GM18511 (cell line): ENCODE results near the gene NET1.

Source experiments
- ATAC-seq: cut with Tn5 transposase; IDR thresholded peaks from one replicate; pipeline ENCODE4 v1.9.1; 2021; ENCODE audit warnings: mild to moderate bottlenecking, moderate library complexity; ENCODE audit not compliant: unreplicated experiment

Gene NET1

DNA sequence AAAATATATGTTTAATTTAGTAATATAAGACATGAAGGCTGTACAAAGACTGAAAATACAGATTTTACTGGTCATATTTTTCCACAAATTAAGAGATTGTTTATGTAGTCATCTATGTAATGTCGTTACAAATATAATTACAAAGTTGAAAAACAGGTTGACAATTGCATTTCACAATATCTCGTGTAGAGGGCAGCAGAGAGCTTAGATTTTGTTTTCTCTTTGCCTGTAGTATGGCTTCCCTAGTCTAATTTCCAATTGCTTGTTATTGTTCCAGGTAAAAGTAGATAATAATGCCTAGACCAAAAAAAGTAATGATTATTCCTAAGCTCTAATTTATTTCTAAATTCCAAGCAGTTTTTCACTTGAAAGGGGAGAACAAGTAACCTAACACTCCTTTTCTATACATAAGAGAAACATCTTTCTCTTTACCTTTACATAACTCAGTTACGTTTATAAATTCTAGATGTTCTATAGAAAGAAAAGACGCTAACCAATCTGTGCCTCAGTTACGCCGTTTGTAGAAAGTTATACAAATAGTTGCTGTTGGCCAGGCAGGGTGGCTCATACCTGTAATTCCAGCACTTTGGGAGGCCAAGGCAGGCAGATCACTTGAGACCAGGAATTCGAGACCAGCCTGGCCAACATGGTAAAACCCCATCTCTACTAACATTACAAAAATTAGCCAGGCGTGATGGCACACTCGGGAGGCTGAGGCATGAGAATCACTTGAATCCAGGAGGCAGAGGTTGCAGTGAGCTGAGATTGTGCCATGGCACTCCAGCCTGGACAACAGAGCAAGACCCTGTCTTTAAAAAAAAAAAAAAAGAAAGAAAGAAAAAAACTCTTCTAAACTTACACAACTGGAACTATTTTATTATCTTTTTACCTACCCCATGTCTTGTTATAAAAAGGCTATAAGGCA is 30.0 kb downstream of the NET1 start:
- ATAC-seq = no peak

DNA sequence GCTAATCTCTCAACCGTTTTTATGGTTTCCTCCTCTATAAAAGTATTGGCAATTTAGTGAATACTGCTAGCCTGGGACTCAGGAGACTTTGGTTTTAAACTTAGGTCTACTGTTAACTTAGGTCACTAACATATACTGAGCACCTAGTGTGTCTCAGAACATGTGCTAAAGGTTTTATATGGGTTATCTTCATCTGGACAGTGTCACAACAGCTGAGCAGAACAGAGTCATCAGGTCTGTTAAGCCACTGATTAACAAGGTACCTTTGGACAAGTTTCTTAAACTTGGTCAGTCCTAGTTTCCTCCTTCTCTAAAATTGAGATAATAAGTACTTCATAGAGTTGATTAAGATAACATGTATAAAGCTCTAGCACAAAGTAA is 30.6 kb downstream of the NET1 start:
- ATAC-seq = peak; percentile 47

DNA sequence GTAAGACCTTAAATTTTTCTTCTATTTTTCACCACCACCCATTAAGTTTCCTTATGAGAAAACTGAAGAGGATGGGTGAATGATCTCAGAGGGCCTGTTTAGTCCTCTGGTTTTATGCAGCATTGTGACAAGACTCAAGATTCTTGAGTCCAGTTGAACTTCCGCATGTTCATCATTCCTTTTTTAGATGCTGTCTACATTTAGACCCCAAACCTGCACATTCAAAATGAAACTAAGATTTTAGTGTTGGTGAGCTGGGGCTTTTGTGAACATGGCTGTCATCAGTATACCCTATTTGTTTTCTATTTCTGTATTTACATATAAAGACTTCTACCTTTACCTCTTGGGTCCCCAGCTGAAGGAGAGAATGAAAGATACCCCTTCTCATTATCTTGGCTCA is 31.1 kb downstream of the NET1 start:
- peak; percentile 78 for ATAC-seq

DNA sequence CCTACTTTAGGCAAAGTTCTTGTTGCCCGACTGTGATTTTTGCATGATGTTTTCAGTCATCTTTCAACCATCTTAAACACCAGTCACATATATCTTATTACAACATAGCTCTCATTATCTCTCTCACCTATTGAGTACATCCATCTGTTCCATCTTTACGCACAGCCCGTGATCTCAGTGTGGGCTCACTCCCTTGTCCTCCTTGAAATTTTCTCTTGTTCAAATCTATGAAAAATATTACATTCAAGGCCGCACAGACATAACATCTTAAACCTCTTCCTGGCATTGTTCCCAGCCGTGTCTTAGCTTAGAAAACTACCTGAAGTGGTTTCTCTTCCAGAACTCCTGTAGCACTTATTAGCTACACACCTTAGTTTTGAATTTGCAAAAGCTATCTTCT is 32.6 kb downstream of the NET1 start:
- no peak for ATAC-seq

DNA sequence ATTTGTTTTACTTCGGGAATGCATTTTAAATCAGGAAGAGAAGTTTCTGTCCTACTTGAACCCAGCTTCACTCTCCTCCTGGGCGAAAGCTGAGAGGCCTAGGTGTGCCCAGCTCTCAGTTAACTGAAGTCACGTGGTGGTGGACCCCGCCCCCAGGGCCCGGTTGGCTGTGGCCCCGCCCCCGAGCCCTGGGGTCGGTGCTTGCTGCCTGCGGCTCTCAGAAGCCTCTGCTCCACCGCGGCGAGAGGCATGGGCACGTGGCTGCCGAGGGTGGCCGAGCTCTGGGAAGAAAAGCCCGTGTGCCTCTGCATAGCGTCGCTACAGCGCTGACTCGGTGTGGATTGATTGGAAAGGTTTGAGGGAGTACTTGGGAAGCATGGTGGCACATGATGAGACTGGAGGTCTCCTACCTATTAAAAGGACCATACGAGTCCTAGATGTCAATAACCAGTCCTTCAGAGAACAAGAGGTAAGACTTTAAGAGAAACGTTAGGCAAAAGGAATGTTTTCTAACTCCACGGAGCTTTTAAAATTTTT is 34.1 kb downstream of the NET1 start:
- ATAC-seq = peak; percentile 32

DNA sequence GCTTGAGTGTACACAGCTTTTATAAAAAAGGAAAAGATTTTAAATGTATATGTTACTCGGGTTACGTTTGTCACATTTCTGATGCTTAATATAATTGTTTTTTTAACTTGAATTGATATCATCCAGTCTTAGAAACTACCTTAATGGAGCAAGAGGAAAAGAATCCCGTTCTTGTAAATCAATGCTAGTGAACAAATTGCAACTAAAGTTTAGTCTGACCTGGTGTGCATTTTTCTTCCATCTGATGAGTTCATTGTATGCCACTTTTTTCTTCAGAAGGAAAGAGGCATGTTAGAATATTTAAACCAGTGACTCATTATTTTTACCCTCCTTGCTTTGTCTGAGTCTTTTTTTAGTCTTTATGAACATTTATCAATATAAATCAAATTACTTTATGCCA is 34.7 kb downstream of the NET1 start:
- no peak for ATAC-seq

DNA sequence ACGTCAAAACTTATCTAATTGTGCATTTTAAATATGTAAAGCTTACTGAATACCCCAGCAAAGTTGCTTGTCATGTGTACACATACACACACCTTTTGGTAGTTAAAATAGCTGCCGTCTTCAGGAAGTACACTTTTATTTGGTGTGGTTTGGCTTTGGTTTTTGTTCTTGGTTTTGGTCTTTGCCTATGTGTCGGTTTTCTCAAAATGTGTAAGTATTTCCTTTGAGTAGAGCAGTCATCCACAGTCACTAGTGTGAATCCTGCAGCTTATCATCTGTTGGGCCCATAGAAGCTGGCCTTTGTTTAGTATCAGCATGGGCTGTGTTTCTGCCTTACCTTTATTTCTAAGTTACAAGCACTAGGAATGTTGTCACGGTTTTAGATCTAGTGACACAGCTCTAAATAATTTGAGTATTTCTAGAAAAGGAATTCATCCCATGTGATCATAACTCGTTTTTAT is 35.3 kb downstream of the NET1 start:
- peak; percentile 57 for ATAC-seq

DNA sequence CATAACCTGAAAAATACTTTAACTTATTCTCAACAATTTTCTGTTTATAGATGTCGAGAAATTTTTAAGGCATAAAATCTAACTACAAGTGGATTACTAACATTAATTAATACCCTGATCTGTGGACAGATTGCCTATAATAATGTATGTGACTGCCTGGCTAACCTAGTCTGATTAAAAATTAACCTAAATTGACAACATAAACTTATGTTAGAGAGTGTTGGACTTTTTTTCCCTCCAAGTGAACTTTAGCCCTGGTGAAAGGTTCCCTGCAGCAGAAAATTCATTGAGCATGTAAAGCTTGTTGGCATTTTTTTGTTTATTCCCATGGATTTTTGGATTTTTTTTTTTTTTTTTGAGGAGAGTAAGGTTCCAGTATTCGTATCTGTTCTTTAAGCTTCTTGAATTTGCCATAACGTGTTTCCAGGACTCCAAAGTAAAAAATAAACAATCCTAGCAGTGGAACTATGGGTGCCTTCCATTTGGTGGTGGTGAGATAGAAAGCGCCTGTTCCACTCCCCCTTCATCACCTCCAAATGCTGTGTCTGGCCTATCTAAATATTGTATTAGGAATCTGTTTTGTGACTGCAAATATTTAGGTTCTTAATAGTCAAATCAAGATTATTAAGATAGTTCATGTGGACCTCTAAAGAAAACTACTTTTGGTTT is 36.1 kb downstream of the NET1 start:
- no peak for ATAC-seq

DNA sequence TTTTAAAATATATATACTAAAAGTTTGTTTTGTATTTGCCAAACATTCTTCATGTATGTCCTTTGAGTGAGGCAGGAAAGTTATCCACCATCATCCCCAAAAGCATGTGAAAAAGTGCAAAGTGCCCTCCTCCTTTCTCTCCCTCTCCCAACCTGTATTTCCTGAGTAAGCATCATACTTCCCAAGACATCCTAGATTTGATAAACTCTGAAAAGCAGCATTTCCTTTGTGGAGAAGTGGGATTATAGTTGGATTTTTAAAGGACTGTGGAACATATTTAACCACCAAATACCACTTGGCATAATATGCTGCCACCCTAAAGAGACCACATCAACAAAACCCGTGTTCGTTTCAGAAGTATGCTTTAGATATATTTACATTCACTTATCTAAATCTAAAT is 36.9 kb downstream of the NET1 start:
- no peak for ATAC-seq

DNA sequence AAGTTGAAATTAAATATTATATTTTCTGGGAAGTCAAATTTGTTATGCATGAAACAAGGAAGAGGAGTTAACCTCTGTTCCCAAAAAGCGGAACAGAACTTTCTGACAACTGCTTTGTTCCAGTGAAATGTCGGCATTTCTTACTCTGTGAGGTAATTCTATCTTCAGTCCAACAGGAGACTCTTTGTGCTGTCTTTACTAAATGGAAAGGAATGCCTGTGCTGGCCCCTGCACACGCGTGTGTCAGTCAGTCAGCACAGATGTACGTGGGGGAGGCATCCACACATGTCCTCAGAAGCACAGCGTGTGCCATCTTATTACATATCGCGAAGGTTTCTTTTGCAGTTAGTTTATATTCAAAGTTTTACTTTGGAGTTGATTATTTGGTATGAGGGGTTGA is 37.5 kb downstream of the NET1 start:
- ATAC-seq = no peak

DNA sequence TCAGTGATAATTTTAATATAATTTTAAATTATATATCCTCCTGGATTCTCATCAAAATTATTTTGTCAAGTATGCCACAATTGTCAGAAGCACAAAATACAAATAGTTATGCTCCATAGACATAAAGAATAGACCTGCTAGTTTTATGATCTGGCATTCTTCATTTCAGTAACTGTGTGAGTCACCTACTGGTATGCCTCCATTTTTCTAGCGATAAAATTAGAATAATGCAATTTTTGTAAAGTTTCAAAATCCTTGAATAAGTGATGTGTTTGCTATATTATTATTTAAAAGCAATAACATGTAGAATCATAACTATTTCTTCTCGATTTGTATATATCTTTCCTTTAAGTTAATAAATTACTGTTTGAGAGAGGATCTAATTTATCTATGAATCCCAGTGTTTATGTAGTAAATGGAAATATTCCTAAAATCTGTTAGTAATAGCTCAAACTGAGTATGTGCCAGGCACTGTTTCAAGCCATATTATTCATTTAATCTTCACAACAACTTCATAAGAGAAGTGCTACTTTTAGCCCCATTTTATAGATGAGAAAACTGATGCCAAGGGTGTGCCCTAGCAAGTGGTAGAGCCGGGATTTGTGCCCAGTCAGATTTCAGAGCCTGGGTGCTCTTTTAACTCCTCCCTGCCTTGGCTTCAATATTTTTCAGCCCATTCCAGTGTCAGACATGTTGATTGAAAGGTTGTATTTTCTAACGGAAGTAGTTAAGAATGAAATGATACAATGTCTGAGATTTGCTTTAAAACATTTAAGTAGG is 38.4 kb downstream of the NET1 start:
- no peak for ATAC-seq

DNA sequence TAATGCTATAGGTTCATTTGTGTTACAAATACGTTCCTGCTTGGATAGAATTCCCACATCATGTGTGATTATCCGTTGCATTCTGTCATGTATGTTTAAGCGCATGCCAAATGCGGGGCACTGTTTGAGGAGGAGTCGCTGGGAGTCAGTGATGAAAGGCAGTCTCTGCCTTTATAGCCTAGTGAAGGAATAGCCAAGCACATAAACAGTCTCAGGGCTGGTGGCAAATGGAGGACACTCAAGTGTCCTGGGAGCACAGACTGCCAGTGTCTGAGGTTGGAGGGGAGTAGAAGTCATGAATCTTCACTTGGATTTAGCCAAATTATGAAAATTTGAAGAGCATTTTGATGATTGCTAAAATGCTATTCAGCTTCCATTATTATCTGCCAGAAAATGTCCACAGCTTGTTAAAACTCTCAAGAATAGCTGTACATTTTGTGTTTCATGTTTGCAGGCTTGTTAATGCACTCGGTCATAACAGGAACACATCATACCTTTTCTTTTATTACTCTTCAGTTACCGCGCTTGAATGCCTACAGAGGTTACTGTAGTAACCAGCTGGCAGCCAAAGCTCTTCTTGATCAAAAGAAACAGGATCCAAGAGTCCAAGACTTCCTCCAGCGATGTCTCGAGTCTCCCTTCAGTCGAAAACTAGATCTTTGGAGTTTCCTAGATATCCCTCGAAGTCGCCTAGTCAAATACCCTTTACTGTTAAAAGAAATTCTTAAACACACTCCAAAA is 41.6 kb downstream of the NET1 start:
- no peak for ATAC-seq

DNA sequence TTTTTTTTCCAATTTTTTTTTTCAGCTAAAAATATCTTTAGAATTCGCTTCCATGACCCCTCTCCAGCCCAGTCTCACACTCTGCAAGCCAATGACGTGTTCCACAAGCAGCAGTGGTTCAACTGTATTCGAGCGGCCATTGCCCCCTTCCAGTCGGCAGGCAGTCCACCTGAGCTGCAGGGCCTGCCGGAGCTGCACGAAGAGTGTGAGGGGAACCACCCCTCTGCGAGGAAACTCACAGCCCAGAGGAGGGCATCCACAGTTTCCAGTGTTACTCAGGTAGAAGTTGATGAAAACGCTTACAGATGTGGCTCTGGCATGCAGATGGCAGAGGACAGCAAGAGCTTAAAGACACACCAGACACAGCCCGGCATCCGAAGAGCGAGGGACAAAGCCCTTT is 44.2 kb downstream of the NET1 start:
- no peak for ATAC-seq

DNA sequence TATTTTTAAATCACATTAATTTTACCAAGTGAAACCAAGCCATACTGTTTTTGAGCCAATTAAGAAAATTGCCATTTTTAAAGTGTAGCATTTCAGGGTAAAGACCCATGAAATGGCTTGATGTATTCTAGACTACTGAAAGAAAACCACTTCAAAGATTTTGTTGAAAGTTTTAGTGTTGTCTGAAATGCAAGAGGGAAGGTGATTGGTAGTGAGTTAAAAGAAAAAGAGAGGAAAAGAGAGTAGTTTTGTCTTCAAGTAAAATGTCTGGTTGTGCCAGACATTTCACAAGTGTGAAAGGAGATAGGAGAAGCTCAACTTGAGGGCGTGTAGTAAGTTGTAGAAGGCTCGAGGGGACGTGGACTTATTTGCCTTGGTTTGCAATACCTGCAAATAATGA is 45.4 kb downstream of the NET1 start:
- ATAC-seq = no peak

DNA sequence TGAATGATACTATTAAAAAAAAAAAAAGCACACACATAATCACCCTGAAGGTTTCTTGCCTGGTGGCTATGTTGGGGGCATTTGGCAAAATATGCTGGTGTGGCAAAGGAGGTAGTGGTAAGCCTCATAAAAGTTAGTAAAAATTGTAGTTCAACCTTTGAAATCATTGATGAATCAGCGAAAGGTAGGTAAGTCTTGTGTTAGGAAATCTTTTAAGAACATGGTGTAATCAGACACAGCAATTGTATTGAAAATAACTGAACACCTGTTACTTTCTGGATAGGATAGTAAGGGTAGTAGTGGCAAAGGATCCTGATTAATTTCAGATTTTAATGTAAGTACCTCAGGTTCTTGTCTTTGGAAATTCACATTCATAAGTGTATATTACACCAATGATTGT is 46.1 kb downstream of the NET1 start:
- ATAC-seq = no peak

DNA sequence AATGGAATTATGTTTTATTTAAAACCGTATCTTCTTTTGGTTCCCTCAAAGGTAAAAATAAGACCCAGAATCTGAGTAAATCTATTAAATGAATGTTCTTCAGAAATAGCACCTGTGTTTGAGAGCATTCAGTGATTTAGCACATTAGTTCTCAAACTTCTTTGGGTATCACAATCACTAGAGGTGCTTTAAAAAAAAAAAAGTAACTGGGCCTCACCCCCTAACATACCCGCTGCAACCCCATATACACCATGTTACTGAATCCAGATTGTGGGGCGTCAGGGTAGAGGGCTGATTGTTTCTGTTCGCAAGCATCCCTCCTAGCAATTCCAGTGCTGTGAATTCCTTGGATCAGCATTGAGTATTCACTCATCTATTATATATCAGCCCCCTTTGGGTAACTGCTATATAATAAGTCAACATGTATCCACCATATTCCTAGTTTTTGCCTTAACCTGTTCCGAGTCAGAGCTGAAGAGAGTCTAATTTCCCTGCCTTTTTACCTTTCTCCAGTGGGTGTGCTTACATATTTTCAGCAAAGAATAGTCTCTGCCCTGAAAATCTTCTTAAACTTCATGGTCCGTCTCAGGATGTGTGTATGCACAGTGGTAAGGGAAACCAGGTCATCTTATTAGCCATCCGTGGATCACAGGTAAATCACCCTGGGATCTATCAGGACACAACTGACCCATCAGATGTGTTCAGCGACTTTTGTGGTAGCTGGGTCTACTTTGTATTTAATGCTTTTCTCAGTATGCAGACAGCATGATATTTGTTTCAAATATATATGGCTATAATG is 46.8 kb downstream of the NET1 start:
- ATAC-seq = no peak

DNA sequence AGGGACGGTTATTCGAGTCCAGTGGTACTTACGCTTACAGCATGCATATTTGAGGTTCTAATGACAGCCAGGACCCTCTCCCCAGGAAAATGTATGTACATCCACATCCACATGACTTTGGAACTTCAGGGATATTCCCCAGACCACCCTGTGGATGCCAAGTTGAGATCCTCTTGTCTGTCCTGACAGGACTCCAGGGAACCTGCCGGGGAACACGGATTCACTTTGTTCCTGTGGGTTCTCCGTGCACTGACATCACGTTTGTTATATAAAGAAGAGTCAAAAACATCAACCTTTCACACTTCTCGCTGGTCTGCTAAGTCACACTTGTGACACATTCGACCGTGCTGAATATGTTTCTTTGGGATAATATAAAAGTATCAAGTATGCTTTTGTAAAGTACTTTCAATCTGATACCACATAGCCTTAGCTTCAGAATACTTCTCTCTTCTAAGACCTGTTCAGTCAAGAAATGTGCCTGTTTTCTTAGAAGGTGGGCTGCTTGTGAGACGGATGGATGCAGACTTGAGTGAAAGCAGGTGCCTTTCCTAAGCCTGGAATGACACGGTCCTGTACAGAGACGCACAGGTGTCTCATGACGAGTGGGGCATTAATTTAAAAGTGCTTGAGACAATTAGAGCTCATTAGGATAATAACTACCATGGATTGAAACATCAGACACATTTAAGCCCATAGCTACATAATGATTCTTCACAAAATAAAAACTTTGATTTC is 48.3 kb downstream of the NET1 start:
- no peak for ATAC-seq

DNA sequence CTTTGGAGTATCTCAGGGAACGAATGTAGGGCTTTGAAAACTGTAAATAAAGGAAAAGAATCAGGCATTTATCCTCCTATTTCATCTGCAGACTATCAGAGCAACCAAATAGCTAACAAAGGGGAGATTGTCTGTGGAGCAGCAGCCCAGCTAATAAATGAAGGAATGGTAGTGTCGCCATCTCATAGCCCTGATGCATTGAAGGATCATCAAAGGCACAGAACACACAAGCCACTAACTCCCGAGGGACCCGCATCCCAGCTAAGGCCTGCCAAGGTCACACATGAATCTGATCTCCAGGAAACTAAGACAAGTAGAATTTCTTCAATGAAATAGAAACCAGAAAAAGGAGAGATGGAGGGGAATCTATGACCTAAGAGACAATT is 48.8 kb downstream of the NET1 start:
- ATAC-seq = no peak
